HG03342 (cell line): ENCODE measurements around the gene DMRTB1.

Experiments used
- ATAC-seq: cut with Tn5 transposase; IDR thresholded peaks from one replicate; pipeline ENCODE4 v1.9.1; 2021; ENCODE audit warnings: mild to moderate bottlenecking, moderate library complexity; ENCODE audit not compliant: unreplicated experiment

DMRTB1 gene

GRCh38 chr1:53507116-53507820 lies 48.1 kb downstream of the DMRTB1 start:
- ATAC-seq: no peak

- no peak for ATAC-seq
Measured at GRCh38 chr1:53508056-53508990, 49.1 kb downstream of the DMRTB1 start.

- ATAC-seq: no peak
Measured at GRCh38 chr1:53508991-53509666, 49.9 kb downstream of the DMRTB1 start.

GRCh38 chr1:53509775-53510174 lies 50.6 kb downstream of the DMRTB1 start:
- no peak for ATAC-seq

GRCh38 chr1:53510215-53510614 lies 51.0 kb downstream of the DMRTB1 start:
- no peak for ATAC-seq

GRCh38 chr1:53511323-53511932 lies 52.2 kb downstream of the DMRTB1 start:
- ATAC-seq: no peak

- no peak for ATAC-seq
Measured at GRCh38 chr1:53511933-53512806, 53.0 kb downstream of the DMRTB1 start.

GRCh38 chr1:53512807-53513755 lies 53.9 kb downstream of the DMRTB1 start:
- no peak for ATAC-seq

- ATAC-seq: no peak
Measured at GRCh38 chr1:53513846-53514245, 54.6 kb downstream of the DMRTB1 start.

- no peak for ATAC-seq
Measured at GRCh38 chr1:53514436-53514835, 55.2 kb downstream of the DMRTB1 start.

- ATAC-seq: no peak
Measured at GRCh38 chr1:53516181-53516580, 57.0 kb downstream of the DMRTB1 start.
